Mammary epithelial cell (primary cell): ENCODE data around the gene F13B.

Experiments used
- CTCF ChIP-seq, 2 donors: IDR thresholded peaks in 1 of 2; conservative IDR thresholded peaks in 1 of 2; 2 replicates each; pipeline ENCODE4 v1.5.1; 2011 to 2012; ENCODE audit warnings: inconsistent platforms in 2 of 2, low read length in 2 of 2, mild to moderate bottlenecking in 2 of 2, control low read depth in 1 of 2, low read depth in 1 of 2; ENCODE audit not compliant: insufficient read depth in 1 of 2; ENCODE audit errors: extremely low read depth in 1 of 2
- EZH2 ChIP-seq: IDR thresholded peaks from 2 replicates; pipeline ENCODE4 v1.6.1; 2012; ENCODE audit warnings: low read length, inconsistent platforms, borderline replicate concordance

DNA sequence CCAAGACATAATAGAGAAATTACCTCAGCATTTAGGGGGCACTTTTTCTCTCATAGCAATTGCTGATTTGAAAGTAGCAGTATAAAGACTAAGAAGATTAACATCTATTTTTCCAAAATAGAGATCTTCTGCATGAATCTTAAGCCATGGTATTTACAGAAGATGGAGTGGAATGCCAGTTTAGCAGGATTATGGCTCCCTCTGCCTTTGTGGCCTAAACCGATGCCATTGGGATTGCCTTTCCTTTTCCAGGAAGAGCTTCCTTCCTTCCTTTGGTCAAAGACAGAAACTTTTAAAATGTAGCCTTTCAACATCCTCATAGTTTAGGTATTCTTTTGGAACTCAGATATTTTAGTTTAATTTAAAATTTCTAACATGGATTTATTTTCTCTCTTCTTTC is 50.3 kb downstream of the F13B start:
- TF ChIP-seq CTCF (conservative IDR thresholded peaks at IDR 0.05 in 1 of 2, IDR thresholded peaks at IDR 0.05 in 1 of 2; ENCODE audit: extremely low read depth in 1 of 2, insufficient read depth in 1 of 2, low read depth in 1 of 2, low read length in 2 of 2) (no peak), EZH2 (no peak)
